Activated CD4-positive, alpha-beta T cell treated with anti-CD3 and anti-CD28 coated beads for 1 hour (primary cell): ENCODE results near the gene UXS1.

Experiments
- DNase-seq: peaks from one replicate; pipeline ENCODE4 v3.0.0-alpha.2; 2020

UXS1 gene

DNA sequence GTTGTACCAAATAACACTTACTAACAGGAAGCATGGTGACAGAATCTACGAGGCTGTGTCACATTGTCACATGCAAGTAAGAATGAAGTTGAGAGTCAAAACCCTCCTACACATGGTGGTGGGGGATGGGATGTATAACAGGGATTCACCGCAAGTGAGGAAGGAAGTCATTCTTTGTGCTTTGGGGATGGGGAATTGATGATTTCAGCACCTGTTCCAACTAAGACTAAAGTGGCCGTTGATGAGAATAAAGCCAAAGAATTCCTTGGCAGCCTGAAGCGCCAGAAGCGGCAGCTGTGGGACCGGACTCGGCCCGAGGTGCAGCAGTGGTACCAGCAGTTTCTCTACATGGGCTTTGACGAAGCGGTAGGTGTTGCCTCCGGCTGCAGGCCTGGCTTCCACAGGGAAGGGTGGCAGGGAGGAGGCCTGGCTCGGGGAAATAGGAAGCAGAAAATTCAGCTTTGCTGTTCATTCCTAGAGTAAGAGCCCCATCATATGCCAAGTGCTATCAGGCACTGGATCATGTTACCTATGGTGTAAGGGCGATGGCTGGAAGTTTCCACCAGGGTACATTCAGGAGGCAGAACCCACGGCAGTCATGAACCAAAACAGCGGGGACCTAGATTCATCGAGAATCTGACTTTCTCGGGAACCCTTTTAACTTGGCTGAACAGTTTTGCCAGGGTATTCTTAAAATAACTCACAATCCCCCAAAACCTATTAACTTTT is 120.3 kb downstream of the UXS1 start:
- DNase-seq, result no peak

DNA sequence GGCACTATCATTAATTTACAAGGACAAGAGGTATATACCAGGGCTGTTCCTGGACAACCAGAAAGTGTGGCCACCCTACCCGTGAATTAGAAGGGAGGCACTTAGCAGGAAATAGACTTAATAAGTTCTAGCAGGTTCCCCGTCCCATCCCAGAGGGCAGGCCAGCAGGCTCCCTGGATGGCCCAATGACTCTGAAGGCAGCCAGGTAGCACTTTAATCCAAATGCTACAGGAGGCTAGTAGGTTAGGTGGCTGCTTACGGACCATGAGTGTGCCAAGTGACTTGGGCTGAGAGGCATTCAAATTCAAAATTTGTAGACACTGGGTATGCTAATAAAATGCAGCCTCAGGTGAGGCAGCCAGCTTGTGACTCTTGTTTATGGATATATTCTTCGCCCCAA is 123.9 kb downstream of the UXS1 start:
- DNase-seq, result no peak

- no peak for DNase-seq
Measured at GRCh38 chr2:106068451-106068850, 125.7 kb downstream of the UXS1 start.

- no peak for DNase-seq
Measured at GRCh38 chr2:106065983-106066820, 127.9 kb downstream of the UXS1 start.

GRCh38 chr2:106065268-106065982 is 128.7 kb downstream of the UXS1 start:
- DNase-seq, result no peak

GRCh38 chr2:106063181-106063580 is 130.9 kb downstream of the UXS1 start:
- no peak for DNase-seq

GRCh38 chr2:106062627-106063026 is 131.5 kb downstream of the UXS1 start:
- no peak for DNase-seq

DNA sequence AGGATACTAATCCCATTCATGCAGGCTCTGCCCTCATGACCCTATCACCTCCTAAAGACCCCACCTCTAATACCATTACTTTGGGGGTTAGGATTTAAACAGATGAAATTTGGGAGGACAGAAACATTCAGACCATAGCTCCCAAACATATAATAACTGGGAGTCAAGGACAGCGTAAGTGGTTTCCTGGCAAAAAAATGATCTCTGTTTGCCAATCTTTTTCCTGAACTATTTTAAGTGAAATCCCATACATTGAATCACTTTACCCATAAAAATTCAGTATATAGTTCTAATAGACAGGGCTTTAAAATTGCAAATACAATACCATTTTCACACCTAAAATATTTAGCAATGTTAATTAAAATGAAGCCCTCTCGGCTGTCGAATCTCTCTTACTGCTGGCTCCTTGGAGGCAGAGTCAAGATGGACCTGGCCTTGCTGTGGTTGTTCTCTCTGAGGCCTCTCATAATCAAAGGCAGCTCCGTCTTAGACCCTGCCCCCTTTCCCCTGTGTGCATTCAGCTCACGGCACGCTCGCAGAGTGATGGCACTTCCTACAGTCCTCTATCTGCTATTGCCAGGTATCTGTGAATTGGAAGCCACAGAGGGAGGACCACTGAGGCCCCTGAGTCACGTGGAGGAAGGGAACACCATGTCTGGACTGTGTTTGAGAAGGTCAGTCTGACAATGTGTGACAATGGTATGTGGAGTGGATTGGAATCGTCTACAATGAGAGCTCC is 132.3 kb downstream of the UXS1 start:
- no peak for DNase-seq

- DNase-seq, result no peak
Measured at GRCh38 chr2:106059416-106060065, 134.6 kb downstream of the UXS1 start.

DNA sequence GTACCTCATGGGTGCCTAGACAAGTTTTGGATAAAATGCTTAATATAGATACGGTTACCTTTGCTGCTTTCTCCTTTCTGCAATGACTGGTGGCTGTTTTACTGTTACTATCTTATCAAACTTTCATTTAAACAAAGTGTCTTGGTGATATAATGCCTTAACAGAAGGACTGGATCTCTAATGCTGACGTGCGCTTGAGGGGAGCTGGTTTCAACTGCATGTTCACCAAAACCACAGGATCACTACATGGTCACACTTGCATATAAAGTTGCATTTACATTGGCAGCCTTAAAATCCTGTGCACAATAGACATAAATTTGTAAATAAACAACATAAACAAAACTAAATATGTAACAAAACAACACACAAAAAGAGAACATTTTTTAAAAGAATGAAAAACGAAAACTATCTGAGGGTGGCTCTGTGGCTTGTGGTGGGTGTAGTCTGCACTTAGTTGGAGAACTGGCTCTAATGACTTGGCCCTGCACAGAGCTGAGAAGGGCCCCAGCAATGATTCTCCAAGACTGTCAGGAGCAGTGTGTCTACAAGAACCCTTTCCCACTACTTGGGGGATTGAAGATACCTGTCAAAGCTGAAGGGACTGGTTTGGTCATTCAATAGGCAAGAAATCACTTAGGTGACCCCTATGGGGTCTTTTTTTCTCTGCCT is 135.5 kb downstream of the UXS1 start:
- DNase-seq, result no peak

DNA sequence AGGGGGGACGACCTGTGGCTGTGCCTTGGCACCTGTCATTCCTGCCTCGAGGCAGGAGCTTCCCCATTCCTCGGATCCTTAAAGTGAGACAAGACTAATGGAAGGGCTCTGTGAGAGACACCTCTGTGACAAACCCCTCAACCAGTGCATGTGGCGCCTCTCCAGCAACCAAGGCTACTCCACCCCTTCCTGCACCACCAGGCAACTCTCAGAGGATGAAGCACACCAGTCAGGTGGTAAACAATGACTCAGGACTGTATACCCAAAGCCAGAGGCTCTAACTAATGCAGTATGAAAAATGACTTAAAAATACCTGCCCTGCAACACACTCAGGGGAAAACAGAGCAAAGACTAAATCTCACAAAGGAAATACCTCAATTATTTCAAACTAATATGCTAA is 136.9 kb downstream of the UXS1 start:
- peak; percentile 31 for DNase-seq

GRCh38 chr2:106054880-106055655 is 139.0 kb downstream of the UXS1 start:
- DNase-seq, result no peak

GRCh38 chr2:106054321-106054720 is 139.8 kb downstream of the UXS1 start:
- DNase-seq, result no peak

GRCh38 chr2:106053581-106053980 is 140.5 kb downstream of the UXS1 start:
- DNase-seq, result no peak

- DNase-seq, result no peak
Measured at GRCh38 chr2:106053116-106053515, 141.0 kb downstream of the UXS1 start.

DNA sequence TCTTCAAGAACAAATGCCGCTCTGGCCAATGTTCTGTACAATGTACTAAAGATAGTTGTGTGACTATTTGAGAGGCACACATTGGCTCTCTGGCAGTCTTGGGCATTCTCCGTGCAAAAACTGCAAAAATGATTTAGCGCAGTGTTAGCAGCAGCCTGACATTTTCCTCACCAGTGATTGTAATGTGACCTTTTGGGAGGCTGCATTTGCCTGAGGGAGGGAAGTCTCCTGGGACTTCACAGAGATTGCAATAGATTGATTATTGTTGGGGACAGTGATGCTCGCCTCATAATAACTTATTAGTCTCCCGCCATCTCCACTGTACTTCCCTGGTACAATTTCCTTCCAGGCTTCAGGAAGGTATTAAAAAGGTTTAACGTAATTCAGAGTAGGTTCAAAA is 149.2 kb downstream of the UXS1 start:
- DNase-seq, result no peak

DNA sequence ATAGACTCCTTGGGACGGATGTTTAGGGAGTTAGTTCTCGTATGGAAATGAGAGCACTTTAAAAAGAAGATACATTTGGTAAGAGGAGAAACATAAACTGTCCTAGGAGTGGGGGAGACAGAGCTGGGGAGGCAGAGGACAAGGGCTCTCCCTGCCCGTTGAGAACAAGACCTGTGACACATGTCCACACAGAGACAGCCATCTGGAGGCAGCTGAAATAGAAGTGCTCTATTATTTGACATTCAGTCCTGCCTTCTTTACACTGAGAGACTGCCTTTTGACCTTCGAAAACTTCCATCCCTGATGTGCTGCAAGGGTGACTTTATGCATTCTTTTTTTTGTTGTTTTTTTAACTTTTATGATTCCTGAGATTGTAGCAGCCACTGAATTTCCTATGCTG is 150.1 kb downstream of the UXS1 start:
- no peak for DNase-seq
